Transverse colon (tissue), 3 donors: Measurements from ENCODE around the gene DPYD.

ENCODE experiments used
- CTCF ChIP-seq, 5 experiments: fragments of 200-600 bp in 3 of 5; fragments of 450-650 bp in 2 of 5; sonication (generic) in 3 of 5; IDR thresholded peaks; 1 replicate in 2 of 5; 2 replicates in 3 of 5; pipeline ENCODE4 v1.5.1; 2016 to 2017; ENCODE audit warnings: antibody characterized with exemption in 5 of 5, inconsistent platforms in 3 of 5, mild to moderate bottlenecking in 2 of 5, moderate library complexity in 1 of 5
- EP300 ChIP-seq: sonication (generic); formaldehyde crosslinking; IDR thresholded peaks from one replicate; pipeline ENCODE4 v1.6.1; 2017; ENCODE audit warnings: antibody characterized with exemption, low read depth
- POLR2A ChIP-seq: fragments of 450-650 bp; IDR thresholded peaks from one replicate; pipeline ENCODE4 v1.6.1; 2016; ENCODE audit warnings: antibody characterized with exemption, mild to moderate bottlenecking, moderate library complexity

GRCh38 chr1:97936976-97937375 lies 16.1 kb upstream of the DPYD start:
- TF ChIP-seq POLR2A, result no peak
- TF ChIP-seq CTCF (IDR thresholded peaks at IDR 0.05), result no peak
- no peak for TF ChIP-seq EP300
